Measurements from ENCODE around the gene UBAP1. TPM values are rescaled to one million over a fixed set of nuclear protein-coding genes. Genes with fewer than 3 reads are reported as not detected.

UBAP1 gene
- total and polyA plus RNA-seq, 4 donors, result 25.6 to 53.9 (median 42.8) TPM

DNA sequence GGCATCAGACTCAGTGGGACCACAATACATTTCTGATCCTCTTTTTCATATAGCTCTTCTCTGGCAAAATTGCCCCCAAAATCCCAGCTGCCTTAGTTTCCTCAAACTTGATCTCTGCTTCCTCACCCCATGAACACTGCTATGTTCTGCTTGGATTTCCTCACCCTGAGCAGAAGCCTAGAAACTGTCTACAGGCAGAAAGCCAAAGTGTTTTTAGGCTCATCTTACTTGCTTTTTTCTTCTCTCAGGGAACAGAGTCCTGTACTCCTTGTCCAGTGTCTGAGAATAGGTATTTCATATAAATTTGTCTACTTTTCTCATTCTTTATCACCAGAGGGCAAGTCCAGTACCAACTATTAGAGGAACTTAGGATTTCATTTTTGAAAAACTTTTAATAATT lies 21.5 kb upstream of the UBAP1 start:
- Histone ChIP-seq H3K4me3 (no peak overlapping the region), H3K27me3 (ENCODE audit: control insufficient read depth in 3 of 3, insufficient read depth in 3 of 3, low read length in 2 of 3) (no peaks in the 10 kb centered on the region), H3K9me3 (ENCODE audit: control insufficient read depth in 4 of 4, insufficient read depth in 3 of 4, low read length in 3 of 4) (no peaks in the 10 kb centered on the region), H3K27ac (ENCODE audit: low read depth in 1 of 2, low read length in 1 of 2) (no peak overlapping the region), H3K4me1 (ENCODE audit: control insufficient read depth in 5 of 5, insufficient read depth in 5 of 5, low read length in 5 of 5) (peaks cover 0 to 7% (median 0%) of the 10 kb centered on the region in 5 donors), H3K36me3 (ENCODE audit: control insufficient read depth in 4 of 4, insufficient read depth in 4 of 4, low read length in 4 of 4) (no peaks in the 10 kb centered on the region), H3K9ac (ENCODE audit: insufficient read depth in 1 of 2, low read length in 2 of 2) (no peak overlapping the region)
- DNase-seq (no peak), ATAC-seq (ENCODE audit: insufficient read depth, low FRiP score) (no peak)
- TF ChIP-seq, protein P1, sequence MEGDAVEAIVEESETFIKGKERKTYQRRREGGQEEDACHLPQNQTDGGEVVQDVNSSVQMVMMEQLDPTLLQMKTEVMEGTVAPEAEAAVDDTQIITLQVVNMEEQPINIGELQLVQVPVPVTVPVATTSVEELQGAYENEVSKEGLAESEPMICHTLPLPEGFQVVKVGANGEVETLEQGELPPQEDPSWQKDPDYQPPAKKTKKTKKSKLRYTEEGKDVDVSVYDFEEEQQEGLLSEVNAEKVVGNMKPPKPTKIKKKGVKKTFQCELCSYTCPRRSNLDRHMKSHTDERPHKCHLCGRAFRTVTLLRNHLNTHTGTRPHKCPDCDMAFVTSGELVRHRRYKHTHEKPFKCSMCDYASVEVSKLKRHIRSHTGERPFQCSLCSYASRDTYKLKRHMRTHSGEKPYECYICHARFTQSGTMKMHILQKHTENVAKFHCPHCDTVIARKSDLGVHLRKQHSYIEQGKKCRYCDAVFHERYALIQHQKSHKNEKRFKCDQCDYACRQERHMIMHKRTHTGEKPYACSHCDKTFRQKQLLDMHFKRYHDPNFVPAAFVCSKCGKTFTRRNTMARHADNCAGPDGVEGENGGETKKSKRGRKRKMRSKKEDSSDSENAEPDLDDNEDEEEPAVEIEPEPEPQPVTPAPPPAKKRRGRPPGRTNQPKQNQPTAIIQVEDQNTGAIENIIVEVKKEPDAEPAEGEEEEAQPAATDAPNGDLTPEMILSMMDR (IDR thresholded peaks at IDR 0.05; ENCODE audit: control extremely low read depth, extremely low read depth), result no peak

DNA sequence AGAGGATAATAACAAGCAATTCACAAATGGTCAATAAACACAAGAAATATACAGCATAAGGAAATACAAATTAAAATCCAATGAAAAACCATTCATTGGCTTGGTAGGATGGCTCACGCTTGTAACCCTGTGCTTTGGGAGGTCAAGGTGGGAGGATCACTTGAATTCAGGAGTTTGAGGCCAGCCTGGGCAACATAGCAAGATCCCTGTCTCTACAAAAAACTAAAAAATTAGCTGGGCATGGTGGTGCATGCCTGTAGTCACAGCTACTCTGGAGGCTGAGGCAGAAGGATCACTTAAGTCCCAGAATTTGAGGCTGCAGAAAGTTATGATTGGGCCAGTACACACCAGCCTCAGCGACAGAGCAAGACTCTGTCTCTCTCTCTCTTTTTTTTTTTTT lies 20.9 kb upstream of the UBAP1 start:
- Histone ChIP-seq H3K36me3 (ENCODE audit: control insufficient read depth in 4 of 4, insufficient read depth in 4 of 4, low read length in 4 of 4) (no peaks in the 10 kb centered on the region), H3K9ac (ENCODE audit: insufficient read depth in 1 of 2, low read length in 2 of 2) (no peak overlapping the region), H3K9me3 (ENCODE audit: control insufficient read depth in 4 of 4, insufficient read depth in 3 of 4, low read length in 3 of 4) (no peaks in the 10 kb centered on the region), H3K4me3 (no peak overlapping the region), H3K4me1 (ENCODE audit: control insufficient read depth in 5 of 5, insufficient read depth in 5 of 5, low read length in 5 of 5) (peaks cover 0 to 7% (median 0%) of the 10 kb centered on the region in 5 donors), H3K27me3 (ENCODE audit: control insufficient read depth in 3 of 3, insufficient read depth in 3 of 3, low read length in 2 of 3) (no peaks in the 10 kb centered on the region), H3K27ac (ENCODE audit: low read depth in 1 of 2, low read length in 1 of 2) (no peak overlapping the region)
- DNase-seq (no peak), ATAC-seq (ENCODE audit: insufficient read depth, low FRiP score) (no peak)
- TF ChIP-seq, protein P1 (IDR thresholded peaks at IDR 0.05; ENCODE audit: control extremely low read depth, extremely low read depth), result no peak
- 92 to 96% methylated on average over 2 of the region's 2 CpGs for WGBS, 2 donors

DNA sequence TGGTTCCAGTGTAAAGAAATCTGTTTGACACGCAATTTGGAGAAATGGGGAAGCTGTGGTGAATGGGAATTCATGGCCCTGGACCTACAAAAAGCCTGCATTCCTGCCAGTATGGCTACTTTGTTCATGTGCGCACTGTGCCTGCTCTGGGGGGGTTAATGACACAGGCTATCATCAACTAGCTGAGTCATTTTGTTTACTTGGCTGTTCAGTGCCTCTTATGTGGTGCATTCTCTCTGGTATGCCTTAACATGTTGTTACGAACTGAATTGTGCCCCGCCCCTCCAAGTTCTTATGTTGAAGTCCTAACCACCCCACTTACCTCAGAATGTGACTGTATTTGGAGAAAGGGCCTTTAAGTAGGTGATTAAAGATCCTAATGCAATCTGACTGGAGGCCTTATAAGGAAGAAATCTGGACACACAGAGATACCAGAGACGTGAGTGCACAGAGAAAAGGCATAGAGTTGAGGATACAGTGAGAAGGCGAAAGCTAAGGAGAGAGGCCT lies 20.4 kb upstream of the UBAP1 start:
- ATAC-seq (ENCODE audit: insufficient read depth, low FRiP score) (peak; percentile 89), DNase-seq (peak; percentile 42 to 66 (median 64))
- 62 to 71% methylated on average over 6 of the region's 6 CpGs for WGBS, 2 donors
- no peaks in the 10 kb centered on the region for H3K27me3 ChIP-seq (ENCODE audit: control insufficient read depth in 3 of 3, insufficient read depth in 3 of 3, low read length in 2 of 3)
- no peaks in the 10 kb centered on the region for H3K9me3 ChIP-seq (ENCODE audit: control insufficient read depth in 4 of 4, insufficient read depth in 3 of 4, low read length in 3 of 4)
- no peak overlapping the region for H3K4me3 ChIP-seq
- no peak overlapping the region for H3K27ac ChIP-seq (ENCODE audit: low read depth in 1 of 2, low read length in 1 of 2)
- H3K4me1 ChIP-seq (ENCODE audit: control insufficient read depth in 5 of 5, insufficient read depth in 5 of 5, low read length in 5 of 5), result peaks cover 0 to 7% (median 0%) of the 10 kb centered on the region in 5 donors
- peak overlapping the region in 1 of 2 donors; percentile 19 for H3K9ac ChIP-seq (ENCODE audit: insufficient read depth in 1 of 2, low read length in 2 of 2)
- H3K36me3 ChIP-seq (ENCODE audit: control insufficient read depth in 4 of 4, insufficient read depth in 4 of 4, low read length in 4 of 4), result no peaks in the 10 kb centered on the region
- TF ChIP-seq, protein P1 (IDR thresholded peaks at IDR 0.05; ENCODE audit: control extremely low read depth, extremely low read depth), result no peak

DNA sequence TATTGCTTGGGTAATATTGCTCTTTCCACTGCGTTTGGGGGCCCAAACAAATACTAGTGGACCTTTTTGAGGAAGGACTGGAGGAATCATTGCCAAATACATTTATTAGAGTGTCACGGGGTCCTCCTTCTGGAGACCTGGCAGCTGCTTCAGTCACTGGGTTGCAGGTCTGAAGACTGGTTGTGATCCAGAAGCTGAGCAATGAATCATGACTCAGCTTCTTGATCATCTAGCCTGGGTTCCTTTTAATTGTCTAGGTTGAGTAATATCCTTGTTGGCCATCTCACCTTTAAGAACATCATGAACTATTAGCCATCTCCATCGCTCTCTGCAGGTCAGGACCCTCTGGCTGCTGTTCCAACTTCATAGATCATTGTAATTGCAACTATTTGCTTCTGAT lies 15.4 kb upstream of the UBAP1 start:
- Histone ChIP-seq H3K4me1 (ENCODE audit: control insufficient read depth in 5 of 5, insufficient read depth in 5 of 5, low read length in 5 of 5) (peaks cover 0 to 3% (median 0%) of the 10 kb centered on the region in 5 donors), H3K27ac (ENCODE audit: low read depth in 1 of 2, low read length in 1 of 2) (no peak overlapping the region)

More for the DNA sequence above, 15.4 kb upstream of the UBAP1 start:
- Histone ChIP-seq H3K9ac (ENCODE audit: insufficient read depth in 1 of 2, low read length in 2 of 2) (no peak overlapping the region), H3K4me3 (no peak overlapping the region), H3K9me3 (ENCODE audit: control insufficient read depth in 4 of 4, insufficient read depth in 3 of 4, low read length in 3 of 4) (no peaks in the 10 kb centered on the region), H3K36me3 (ENCODE audit: control insufficient read depth in 4 of 4, insufficient read depth in 4 of 4, low read length in 4 of 4) (no peaks in the 10 kb centered on the region), H3K27me3 (ENCODE audit: control insufficient read depth in 3 of 3, insufficient read depth in 3 of 3, low read length in 2 of 3) (no peaks in the 10 kb centered on the region)
- ATAC-seq (ENCODE audit: insufficient read depth, low FRiP score) (no peak), DNase-seq (no peak)
- 50 to 65% methylated on average over 3 of the region's 3 CpGs for WGBS, 2 donors
- TF ChIP-seq, protein P1 (IDR thresholded peaks at IDR 0.05; ENCODE audit: control extremely low read depth, extremely low read depth), result no peak

All from lung (tissue), 12 donors.